ENCODE data around the gene TENT5A.

The TENT5A gene

GRCh38 chr6:81759782-81760181 is 7.3 kb upstream of the TENT5A start:
- no peaks in the 10 kb centered on the region for H3K27me3 ChIP-seq (replicated peaks; ENCODE audit: insufficient read depth, low read length)
- H3K4me1 ChIP-seq (ENCODE audit: low read length): no peaks in the 10 kb centered on the region
- TF ChIP-seq CTCF (IDR thresholded peaks at IDR 0.05; ENCODE audit: low read length) (no peak), EZH2phosphoT487 (IDR thresholded peaks at IDR 0.05; ENCODE audit: low read length) (no peak), EZH2 (optimal IDR thresholded peaks at IDR 0.05; ENCODE audit: low read depth, low read length) (no peak)
- H3K9me3 ChIP-seq (replicated peaks; ENCODE audit: insufficient read depth, low read length): no peaks in the 10 kb centered on the region
- no peak overlapping the region for H3K27ac ChIP-seq (ENCODE audit: low read length)
- no peak overlapping the region for H2AFZ ChIP-seq (ENCODE audit: low read length)
- no peaks in the 10 kb centered on the region for H3F3A ChIP-seq (ENCODE audit: insufficient read depth, low read length)
- no peak for DNase-seq
- H3K4me2 ChIP-seq (ENCODE audit: low read depth, low read length): no peak overlapping the region
- no peak overlapping the region for H3K9ac ChIP-seq (ENCODE audit: low read length)
- H3K4me3 ChIP-seq (ENCODE audit: low read length): no peak overlapping the region
- no peaks in the 10 kb centered on the region for H3K36me3 ChIP-seq (replicated peaks; ENCODE audit: insufficient read depth, low read length)
- no peaks in the 10 kb centered on the region for H4K20me1 ChIP-seq (ENCODE audit: insufficient read depth, low read length)
- H3K9me2 ChIP-seq (replicated peaks; ENCODE audit: insufficient read depth, low read length): no peaks in the 10 kb centered on the region
- no peaks in the 10 kb centered on the region for H3K79me2 ChIP-seq (ENCODE audit: low read length)

- H3K9me2 ChIP-seq (replicated peaks; ENCODE audit: insufficient read depth, low read length): no peaks in the 10 kb centered on the region
- H3K4me3 ChIP-seq (ENCODE audit: low read length): no peak overlapping the region
- no peak overlapping the region for H2AFZ ChIP-seq (ENCODE audit: low read length)
- H3K4me2 ChIP-seq (ENCODE audit: low read depth, low read length): no peak overlapping the region
- H3K27me3 ChIP-seq (replicated peaks; ENCODE audit: insufficient read depth, low read length): no peaks in the 10 kb centered on the region
- H4K20me1 ChIP-seq (ENCODE audit: insufficient read depth, low read length): no peaks in the 10 kb centered on the region
- DNase-seq: no peak
- no peak overlapping the region for H3K27ac ChIP-seq (ENCODE audit: low read length)
- no peaks in the 10 kb centered on the region for H3K9me3 ChIP-seq (replicated peaks; ENCODE audit: insufficient read depth, low read length)
- no peak overlapping the region for H3K9ac ChIP-seq (ENCODE audit: low read length)
- TF ChIP-seq EZH2 (optimal IDR thresholded peaks at IDR 0.05; ENCODE audit: low read depth, low read length) (no peak), EZH2phosphoT487 (IDR thresholded peaks at IDR 0.05; ENCODE audit: low read length) (no peak), CTCF (IDR thresholded peaks at IDR 0.05; ENCODE audit: low read length) (no peak)
- no peaks in the 10 kb centered on the region for H3K79me2 ChIP-seq (ENCODE audit: low read length)
- H3K36me3 ChIP-seq (replicated peaks; ENCODE audit: insufficient read depth, low read length): no peaks in the 10 kb centered on the region
- H3K4me1 ChIP-seq (ENCODE audit: low read length): no peaks in the 10 kb centered on the region
- H3F3A ChIP-seq (ENCODE audit: insufficient read depth, low read length): peaks cover 8% of the 10 kb centered on the region; the same call in 1 of the 2 replicates
Measured at GRCh38 chr6:81758221-81758620, 5.7 kb upstream of the TENT5A start.

GRCh38 chr6:81756690-81757089 is 4.2 kb upstream of the TENT5A start:
- no peak overlapping the region for H3K9ac ChIP-seq (ENCODE audit: low read length)
- H3K4me2 ChIP-seq (ENCODE audit: low read depth, low read length): no peak overlapping the region
- TF ChIP-seq EZH2 (optimal IDR thresholded peaks at IDR 0.05; ENCODE audit: low read depth, low read length) (no peak), EZH2phosphoT487 (IDR thresholded peaks at IDR 0.05; ENCODE audit: low read length) (no peak), CTCF (IDR thresholded peaks at IDR 0.05; ENCODE audit: low read length) (no peak)
- H3K4me3 ChIP-seq (ENCODE audit: low read length): no peak overlapping the region
- H3K27ac ChIP-seq (ENCODE audit: low read length): no peak overlapping the region
- H2AFZ ChIP-seq (ENCODE audit: low read length): no peak overlapping the region
- no peaks in the 10 kb centered on the region for H4K20me1 ChIP-seq (ENCODE audit: insufficient read depth, low read length)
- no peaks in the 10 kb centered on the region for H3K9me3 ChIP-seq (replicated peaks; ENCODE audit: insufficient read depth, low read length)
- peaks cover 19% of the 10 kb centered on the region for H3F3A ChIP-seq (ENCODE audit: insufficient read depth, low read length)
- H3K36me3 ChIP-seq (replicated peaks; ENCODE audit: insufficient read depth, low read length): no peaks in the 10 kb centered on the region
- H3K79me2 ChIP-seq (ENCODE audit: low read length): no peaks in the 10 kb centered on the region
- DNase-seq: no peak
- no peaks in the 10 kb centered on the region for H3K9me2 ChIP-seq (replicated peaks; ENCODE audit: insufficient read depth, low read length)
- no peaks in the 10 kb centered on the region for H3K27me3 ChIP-seq (replicated peaks; ENCODE audit: insufficient read depth, low read length)
- H3K4me1 ChIP-seq (ENCODE audit: low read length): no peaks in the 10 kb centered on the region
